HG02840 (cell line): Measurements from ENCODE around the gene ITGB1.
A peak's percentile ranks its signal among the peaks of the same experiment; 100 is the strongest.

Experiments
- ATAC-seq: cut with Tn5 transposase; IDR thresholded peaks from one replicate; pipeline ENCODE4 v1.9.1; 2021; ENCODE audit warnings: mild to moderate bottlenecking, moderate library complexity, moderate number of reproducible peaks; ENCODE audit not compliant: unreplicated experiment, low FRiP score

ITGB1 gene

DNA sequence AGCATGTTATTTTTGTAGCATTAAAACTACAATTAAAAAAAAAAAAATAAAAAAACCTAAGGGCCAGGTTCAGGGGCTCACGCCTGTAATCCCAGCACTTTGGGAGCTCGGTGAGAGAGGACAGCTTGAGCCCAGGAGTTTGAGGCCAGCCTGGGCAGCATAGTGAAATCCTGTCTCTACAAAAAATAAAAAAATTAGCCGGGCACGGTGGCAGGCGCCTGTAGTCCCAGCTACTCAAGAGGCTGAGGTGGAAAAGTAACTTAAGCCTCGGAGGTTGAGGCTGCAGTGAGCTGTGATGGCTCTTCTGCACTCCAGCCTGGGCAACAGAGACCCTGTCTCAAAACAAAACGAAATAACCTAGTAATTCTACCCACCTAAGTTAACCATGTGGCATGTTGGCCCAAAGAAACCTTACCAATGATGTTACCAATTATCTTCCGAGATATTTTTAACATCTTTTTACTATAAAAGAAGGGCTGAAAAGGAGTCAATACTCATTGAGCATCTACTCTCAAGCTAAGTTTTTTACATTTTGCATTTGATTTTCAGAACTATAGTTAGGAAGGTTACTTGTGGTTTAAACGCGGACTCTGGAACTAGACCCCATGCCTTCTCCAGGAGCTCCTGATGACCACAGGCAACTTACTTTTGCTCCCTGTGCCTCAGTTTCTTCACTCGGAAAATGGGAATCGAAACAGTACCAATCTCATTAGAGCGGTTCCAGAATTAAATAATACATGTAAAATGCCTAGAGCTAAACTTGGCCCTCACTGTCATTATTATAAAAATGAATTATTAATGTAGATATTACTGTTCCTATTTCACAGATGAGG is 1.4 kb downstream of the ITGB1 start:
- no peak for ATAC-seq

- no peak for ATAC-seq
Observed at GRCh38 chr10:32955790-32956189, 2.2 kb downstream of the ITGB1 start.

DNA sequence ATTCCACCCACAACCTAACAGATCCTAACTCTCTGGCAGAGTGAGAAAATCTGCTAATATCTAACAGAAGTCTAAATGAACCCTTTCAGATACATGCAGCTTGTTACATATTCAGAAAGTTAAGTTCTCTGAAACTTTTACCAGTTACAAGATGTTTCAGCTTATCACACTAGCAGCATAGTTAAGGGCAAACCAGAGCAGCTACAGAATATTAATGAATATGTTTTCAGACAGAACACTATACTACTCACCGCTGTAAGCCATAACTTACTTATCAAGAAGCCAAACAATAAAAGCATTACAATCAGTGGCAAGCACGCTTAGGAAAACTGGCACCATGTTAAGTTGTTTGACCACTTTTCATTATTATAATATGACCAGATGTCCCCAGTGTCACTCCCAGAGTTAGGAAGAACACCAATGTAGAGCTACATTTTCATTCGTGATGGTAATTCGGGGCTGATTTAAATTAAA is 2.7 kb downstream of the ITGB1 start:
- ATAC-seq = no peak

- no peak for ATAC-seq
Observed at GRCh38 chr10:32954545-32955298, 3.3 kb downstream of the ITGB1 start.

GRCh38 chr10:32954080-32954479 is 4.0 kb downstream of the ITGB1 start:
- ATAC-seq = no peak

DNA sequence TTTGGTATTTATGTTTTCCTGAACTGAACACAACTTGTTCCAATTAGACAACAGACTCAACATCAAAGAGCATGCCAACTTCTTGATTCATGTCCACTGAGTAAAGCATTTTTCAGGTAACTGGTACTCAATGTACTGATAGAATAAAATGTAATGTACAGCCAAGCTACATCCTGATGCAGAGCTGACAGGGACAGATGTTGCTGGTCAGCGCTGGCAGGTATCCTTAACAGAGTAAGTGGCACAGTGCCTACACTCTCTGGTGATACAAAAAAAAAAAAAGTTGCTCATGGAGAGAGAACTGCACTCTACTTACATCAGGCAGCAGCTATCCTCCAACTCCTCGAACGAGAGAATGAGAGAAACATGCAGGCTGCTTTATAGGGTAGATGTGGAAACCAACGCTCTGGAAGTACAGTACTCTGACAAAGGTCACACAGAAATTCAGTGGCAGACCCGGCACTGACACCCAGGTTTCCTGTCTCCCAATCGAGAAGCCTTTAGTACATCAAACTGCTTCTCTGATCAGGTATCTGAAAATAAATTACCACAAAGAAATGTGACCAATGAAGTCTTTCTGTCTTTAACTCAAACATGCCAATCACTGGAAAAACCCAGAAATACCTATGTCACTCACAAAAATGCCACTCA is 4.6 kb downstream of the ITGB1 start:
- ATAC-seq = no peak

DNA sequence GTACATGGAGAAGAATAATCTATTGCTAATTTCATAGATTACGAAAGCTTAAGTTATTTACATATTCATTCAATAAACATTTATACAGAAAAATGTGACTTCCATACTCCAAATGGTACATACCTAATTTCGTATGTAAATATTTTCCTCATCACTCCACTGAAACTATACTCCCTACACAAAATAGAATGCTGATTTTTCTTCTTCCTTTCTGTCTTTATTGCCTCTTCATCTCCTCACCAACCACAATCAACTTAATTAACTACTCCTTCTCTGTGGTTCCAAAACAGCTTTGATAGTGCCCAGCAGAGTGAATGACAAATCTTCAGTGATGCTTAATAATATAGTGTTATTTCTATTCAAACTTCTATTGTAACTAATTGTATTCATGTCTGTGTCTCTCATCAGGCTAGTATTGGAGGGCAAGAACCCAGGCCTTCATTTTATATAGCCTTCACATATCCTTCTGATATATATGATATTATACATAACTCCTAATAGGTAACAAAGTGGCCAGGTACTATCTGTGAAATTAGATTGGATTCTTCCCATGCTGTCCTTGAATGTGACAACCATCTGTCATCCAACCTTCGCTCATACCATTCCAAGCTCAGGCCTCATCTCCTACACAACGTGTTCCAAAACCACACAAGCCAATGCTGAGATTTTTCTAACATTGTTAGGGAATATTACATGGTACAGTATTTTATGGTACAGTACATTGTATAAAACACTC is 5.3 kb downstream of the ITGB1 start:
- no peak for ATAC-seq

GRCh38 chr10:32952094-32952493 is 5.9 kb downstream of the ITGB1 start:
- ATAC-seq = no peak

- ATAC-seq = no peak
Observed at GRCh38 chr10:32951111-32951510, 6.9 kb downstream of the ITGB1 start.

- no peak for ATAC-seq
Observed at GRCh38 chr10:32950591-32951108, 7.4 kb downstream of the ITGB1 start.

DNA sequence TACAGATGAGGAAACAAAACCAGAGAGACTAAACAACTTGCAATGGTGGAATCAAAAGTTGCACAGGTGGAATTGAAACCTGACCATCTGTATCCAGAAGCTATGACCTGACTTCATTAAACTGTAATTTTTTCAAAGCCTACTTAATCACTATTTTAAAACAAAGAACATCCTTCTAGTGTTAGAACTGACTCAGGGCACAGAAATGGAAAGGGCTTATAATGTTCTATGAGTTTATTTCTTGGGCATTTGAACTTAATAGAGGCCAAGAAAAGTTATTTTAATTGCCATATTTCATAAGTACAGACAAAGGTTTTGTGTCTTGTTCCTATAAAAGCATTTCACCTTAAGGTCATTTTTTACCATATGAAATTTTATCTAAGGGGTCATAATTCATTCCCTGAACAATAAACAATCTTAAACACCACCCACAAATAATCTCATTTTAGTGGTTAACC is 8.8 kb downstream of the ITGB1 start:
- ATAC-seq = no peak

GRCh38 chr10:32948451-32948850 is 9.6 kb downstream of the ITGB1 start:
- ATAC-seq = no peak

DNA sequence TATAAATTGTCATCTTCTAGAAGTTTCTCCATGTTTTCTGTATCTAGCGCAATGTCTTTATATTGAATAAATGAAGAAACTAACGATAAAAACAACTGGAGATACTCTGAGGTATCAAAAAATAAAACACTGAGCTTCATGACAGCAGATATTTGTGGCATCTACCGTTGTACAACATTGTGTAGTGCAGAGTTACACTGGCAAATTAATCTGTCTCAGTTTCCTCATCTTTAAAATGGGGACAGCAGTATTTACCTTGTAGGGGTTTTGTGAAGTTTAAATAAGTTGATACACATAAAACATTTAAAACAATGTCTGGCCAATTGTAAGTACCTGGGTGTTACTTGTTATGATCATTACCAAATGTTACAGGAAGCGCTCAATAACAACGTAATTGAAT is 10.4 kb downstream of the ITGB1 start:
- no peak for ATAC-seq

- ATAC-seq = no peak
Observed at GRCh38 chr10:32946108-32946507, 11.9 kb downstream of the ITGB1 start.

DNA sequence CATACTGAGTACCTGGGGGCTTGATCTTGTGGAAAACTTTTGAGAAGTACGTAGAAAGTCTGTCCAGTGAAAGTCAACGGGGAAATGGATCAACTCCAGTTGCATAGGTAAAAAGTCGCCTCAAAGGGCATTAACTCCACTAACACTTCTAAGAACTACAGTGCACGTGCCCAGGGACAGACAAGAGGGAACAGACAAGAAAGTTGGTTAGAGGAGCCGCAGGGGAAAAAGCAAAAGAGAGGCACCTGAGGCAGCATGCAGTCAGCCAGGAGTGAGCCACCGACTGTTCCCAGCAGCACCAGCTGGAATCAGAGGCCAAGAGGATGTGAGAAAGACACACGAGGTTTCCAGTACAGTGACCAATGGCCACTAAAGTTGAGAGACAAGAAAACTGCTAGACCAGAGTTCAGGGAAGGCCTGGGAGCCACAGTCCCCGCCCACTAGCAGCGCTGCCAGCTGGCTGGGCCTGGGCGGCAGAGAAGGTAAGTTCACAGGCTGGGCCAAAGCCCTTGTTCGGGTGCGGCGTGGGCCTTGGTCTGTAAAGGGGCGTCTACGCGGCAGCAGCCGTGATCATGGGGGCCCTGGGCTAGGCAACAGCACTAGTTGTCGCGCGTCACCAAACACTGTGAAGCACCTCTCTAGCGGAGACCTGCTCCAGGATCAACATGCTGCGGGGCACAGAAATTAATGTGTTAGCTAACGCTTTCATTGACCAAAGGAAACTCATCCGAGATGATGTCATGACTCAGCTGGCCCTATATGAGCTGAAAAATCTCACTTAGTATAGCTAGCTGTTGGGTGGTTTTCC is 14.0 kb downstream of the ITGB1 start:
- no peak for ATAC-seq

DNA sequence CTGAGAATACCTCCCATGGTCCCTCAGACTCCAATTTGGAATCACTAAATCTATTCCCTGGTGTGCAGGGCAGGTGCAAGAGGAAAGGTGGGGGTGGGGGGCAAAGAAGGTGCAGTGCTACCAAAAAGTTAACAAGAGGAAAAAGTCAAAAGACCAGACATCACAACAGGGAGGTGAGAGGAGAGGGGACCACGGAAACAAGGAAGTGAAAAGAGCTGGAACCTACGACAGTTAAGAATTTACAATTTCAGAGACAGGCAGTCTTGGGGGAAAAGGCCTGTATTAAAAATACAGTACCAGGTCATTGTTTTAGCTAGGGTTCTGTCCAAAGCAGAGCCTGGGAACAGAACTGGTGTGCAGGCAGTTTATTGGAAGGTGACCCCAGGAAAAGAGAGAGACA is 14.6 kb downstream of the ITGB1 start:
- ATAC-seq = peak; percentile 52

GRCh38 chr10:32942081-32942480 is 15.9 kb downstream of the ITGB1 start:
- no peak for ATAC-seq

DNA sequence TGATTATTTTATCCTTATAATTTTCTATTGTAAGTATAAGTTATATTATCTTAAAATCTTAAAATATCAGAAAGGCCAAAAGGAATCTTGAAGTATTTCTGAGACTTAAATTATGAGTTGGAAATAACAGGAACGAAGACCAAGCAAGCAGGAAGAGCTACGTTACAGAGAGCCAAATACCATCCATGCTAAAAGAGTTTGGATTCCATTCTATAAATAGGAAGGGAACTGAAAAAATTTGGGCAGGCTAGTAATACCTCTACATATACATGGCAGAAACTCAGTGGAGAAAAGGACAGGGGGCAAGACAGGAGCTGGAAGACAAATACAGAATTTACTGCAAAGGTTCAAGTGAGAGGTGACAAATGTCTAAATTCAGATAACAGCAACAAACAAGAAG is 16.7 kb downstream of the ITGB1 start:
- ATAC-seq = no peak
